HFFc6 (cell line): ENCODE results near the gene FGGY. TPM values are rescaled to one million over a fixed set of nuclear protein-coding genes. Genes with fewer than 3 reads are reported as not detected.

Experiments used
- DNase-seq: peaks from one replicate; pipeline ENCODE4 v3.0.0-alpha.2; 2018
- H3K27ac Mint-ChIP-seq: 2 replicates; pipeline ENCODE4 v1.8.0; 2020; ENCODE audit warnings: mild to moderate bottlenecking, mixed read lengths
- H3K27me3 Mint-ChIP-seq: 2 replicates; pipeline ENCODE4 v1.8.0; 2021; ENCODE audit warnings: mild to moderate bottlenecking, moderate library complexity, mixed read lengths; ENCODE audit not compliant: insufficient read depth
- H3K36me3 Mint-ChIP-seq: 2 replicates; pipeline ENCODE4 v1.8.0; 2021; ENCODE audit warnings: low read depth, mixed read lengths
- H3K4me1 Mint-ChIP-seq: 2 replicates; pipeline ENCODE4 v1.8.0; 2020; ENCODE audit warnings: low read depth, mixed read lengths
- H3K4me3 Mint-ChIP-seq: 2 replicates; pipeline ENCODE4 v1.8.0; 2020; ENCODE audit warnings: mild to moderate bottlenecking, moderate library complexity, mixed read lengths
- H3K9me3 Mint-ChIP-seq: 2 replicates; pipeline ENCODE4 v1.8.0; 2020; ENCODE audit warnings: mild to moderate bottlenecking, mixed read lengths
- total RNA-seq, 6 experiments: library from RNA; stranded (reverse); fragmentation: NEBNext Ultra II Directional; extraction: Animal tissue kit (Norgen Biotek cat#: 25700); gene quantifications; 2 replicates in 1 of 6; 3 replicates in 5 of 6; pipeline ENCODE4 v1.2.3, GENCODE V29; 2021
- TF ChIP-seq, protein P1 (sequence below): fragments of 200-600 bp; sonication (generic); IDR thresholded peaks from 2 replicates; pipeline ENCODE4 v1.5.0; 2021; ENCODE audit warnings: antibody characterized with exemption, mild to moderate bottlenecking

FGGY gene
- total RNA-seq, 6 experiments from 2014 or later = 16.4 to 20.1 (median 18.7) TPM

DNA sequence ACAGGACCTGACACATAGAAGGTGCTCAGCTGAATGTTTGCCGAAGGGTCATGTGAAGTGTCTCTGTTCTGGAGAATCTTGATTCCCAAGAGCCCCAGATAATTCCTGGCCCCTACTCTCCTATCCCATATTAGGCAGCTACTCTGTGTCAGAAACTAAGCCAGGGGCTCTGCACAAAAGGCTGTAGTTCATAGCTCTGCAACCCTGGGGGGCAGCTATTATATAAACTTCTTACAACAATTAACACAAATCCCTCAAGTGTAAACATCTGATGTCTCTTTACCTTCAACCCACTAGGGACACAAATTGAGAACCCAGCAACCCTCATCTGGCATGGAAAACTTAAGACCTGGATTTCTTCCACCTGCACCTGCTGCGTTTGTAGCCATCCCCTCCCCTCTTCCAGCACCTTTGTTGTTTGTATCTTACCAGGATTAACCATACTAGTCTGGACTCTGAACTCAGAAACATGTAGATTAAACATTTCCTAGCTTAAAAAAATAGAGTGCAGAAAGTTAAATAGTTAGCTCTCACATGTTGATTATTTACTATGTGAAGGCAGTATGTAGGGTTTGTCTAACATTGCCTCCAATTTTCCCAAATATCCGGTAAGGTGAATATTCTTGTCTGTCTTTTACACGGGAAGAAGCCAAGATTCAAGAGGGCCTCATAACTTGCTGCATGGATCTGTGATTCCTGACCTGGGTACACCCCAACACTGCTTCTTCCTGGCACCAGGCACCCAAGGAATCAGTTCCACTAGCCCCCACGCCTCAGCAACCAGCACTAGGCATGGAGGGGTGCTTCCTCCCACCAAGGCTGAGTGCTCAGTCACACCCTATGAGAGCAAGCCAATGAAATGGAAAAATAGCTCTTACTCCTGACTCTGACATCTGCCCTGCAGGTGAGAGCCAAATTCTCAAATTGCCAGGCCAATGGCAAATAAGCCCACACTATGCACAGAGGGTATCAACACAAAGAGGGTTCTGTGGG, 297.2 kb downstream of the FGGY start:
- Mint-ChIP-seq H3K4me3 (no peak overlapping the region), H3K36me3 (no peaks in the 10 kb centered on the region), H3K4me1 (peaks cover 44% of the 10 kb centered on the region), H3K27me3 (no peaks in the 10 kb centered on the region), H3K27ac (peak overlapping the region; percentile 83; the same call in 1 of the 2 replicates), H3K9me3 (no peaks in the 10 kb centered on the region)
- no peak for DNase-seq
- TF ChIP-seq, protein P1, sequence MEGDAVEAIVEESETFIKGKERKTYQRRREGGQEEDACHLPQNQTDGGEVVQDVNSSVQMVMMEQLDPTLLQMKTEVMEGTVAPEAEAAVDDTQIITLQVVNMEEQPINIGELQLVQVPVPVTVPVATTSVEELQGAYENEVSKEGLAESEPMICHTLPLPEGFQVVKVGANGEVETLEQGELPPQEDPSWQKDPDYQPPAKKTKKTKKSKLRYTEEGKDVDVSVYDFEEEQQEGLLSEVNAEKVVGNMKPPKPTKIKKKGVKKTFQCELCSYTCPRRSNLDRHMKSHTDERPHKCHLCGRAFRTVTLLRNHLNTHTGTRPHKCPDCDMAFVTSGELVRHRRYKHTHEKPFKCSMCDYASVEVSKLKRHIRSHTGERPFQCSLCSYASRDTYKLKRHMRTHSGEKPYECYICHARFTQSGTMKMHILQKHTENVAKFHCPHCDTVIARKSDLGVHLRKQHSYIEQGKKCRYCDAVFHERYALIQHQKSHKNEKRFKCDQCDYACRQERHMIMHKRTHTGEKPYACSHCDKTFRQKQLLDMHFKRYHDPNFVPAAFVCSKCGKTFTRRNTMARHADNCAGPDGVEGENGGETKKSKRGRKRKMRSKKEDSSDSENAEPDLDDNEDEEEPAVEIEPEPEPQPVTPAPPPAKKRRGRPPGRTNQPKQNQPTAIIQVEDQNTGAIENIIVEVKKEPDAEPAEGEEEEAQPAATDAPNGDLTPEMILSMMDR = no peak

DNA sequence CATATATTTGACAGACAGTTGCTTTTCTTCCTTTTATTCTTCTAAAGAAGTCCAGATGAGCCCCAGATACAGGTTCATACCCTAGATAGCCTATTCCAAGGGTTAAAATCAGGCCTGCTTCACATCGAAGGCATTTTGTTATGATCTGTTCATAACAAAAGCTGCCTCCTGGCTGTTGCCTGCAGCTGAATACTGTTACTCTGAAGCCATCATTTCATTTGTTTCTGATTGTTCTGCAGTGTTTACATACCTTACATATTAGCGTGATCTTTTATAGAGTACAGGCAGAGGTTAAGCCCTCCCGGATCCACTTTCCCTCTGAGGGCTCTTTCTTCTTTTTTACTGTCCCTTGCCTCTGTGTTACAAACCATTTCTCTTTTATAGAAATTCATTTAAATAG, 298.9 kb downstream of the FGGY start:
- TF ChIP-seq, protein P1 = peak; percentile 23; the same call in 1 of the 2 replicates
- DNase-seq = peak; percentile 77
- peak overlapping the region; percentile 83 for H3K27ac Mint-ChIP-seq

DNA sequence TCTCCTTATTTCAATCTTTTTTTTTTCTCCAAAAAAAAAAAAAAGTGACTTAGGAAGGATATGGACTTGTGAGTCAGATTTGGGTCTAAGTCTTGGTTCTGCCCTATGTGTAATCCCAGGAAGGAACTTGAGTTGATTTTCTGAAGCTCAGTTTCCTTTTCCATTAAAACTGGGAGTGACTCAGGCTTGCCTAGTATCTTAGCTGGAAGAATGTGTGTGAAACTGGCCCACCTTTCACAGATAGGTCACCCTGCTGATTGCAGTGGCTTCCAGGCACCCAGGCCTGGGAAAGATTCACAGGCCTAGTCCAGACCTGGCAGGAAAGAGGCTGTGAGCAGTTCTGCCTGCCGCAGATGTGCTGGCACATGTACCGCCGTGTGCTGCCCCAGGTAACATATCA, 299.5 kb downstream of the FGGY start:
- H3K9me3 Mint-ChIP-seq = no peaks in the 10 kb centered on the region
- H3K36me3 Mint-ChIP-seq = no peaks in the 10 kb centered on the region
- peaks cover 44% of the 10 kb centered on the region for H3K4me1 Mint-ChIP-seq
- peak; percentile 73 for DNase-seq
- H3K27me3 Mint-ChIP-seq = no peaks in the 10 kb centered on the region
- peak overlapping the region; percentile 12 for H3K4me3 Mint-ChIP-seq
- TF ChIP-seq, protein P1 = no peak
- H3K27ac Mint-ChIP-seq = peak overlapping the region; percentile 83

More for the DNA sequence above, 298.9 kb downstream of the FGGY start:
- Mint-ChIP-seq H3K4me3 (peak overlapping the region; percentile 12), H3K9me3 (no peaks in the 10 kb centered on the region), H3K4me1 (peaks cover 44% of the 10 kb centered on the region), H3K27me3 (no peaks in the 10 kb centered on the region), H3K36me3 (no peaks in the 10 kb centered on the region)

DNA sequence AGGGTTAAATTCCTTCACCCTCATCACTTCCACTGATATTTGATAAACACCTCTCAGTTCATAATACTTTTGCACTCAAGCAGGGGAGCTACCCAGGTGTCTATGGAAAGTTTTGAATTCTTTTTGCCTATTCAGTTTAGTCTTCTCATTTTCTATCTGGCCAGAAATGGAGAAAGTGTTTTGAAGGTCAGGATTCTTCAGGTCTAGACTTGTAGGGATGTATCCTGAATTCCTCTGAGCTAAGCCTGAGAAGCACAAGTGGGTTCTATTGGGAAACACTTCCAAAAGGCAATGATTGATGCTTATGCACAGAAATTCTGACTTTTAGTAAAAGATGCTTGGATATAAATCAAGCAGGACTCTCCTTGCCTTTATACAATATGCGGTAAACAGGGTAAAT, 300.1 kb downstream of the FGGY start:
- Mint-ChIP-seq H3K9me3 (no peaks in the 10 kb centered on the region), H3K27me3 (no peaks in the 10 kb centered on the region), H3K27ac (peak overlapping the region; percentile 83), H3K36me3 (no peaks in the 10 kb centered on the region), H3K4me3 (peak overlapping the region; percentile 12), H3K4me1 (peaks cover 44% of the 10 kb centered on the region)
- no peak for DNase-seq
- TF ChIP-seq, protein P1 = no peak

DNA sequence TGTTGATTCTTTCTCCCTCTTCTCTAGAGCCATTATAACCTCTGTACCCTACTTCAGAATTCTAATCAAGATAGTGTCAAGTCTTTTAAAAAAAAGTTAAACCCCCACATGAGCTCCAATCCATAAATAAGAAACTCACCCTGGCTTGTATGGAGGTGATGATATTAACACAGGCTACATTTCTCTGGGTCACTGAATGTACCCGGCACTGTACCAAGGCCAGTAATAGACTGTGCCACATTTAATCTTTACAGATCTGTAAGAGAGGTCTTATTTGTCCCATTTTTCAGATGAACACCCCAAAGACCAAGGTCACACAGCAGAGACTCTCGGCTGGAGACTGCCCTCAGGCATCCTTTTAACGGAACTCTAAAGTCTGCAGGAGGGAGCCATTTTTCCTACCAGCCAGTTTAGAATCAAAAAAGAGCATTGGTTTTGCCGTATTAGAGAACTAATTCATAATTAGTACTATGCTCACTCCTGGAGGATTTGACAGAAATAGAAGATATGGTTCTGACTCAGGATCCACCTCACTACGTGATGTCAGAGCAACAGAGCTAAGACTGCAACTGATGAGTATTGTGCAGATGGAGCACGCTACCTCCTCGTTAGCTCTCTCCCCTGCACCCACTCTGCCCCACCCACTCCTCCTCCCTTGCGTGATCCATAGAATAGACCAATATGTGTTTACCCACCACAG, 300.7 kb downstream of the FGGY start:
- no peak for DNase-seq
- H3K27ac Mint-ChIP-seq = peak overlapping the region; percentile 83
- H3K4me1 Mint-ChIP-seq = peaks cover 44% of the 10 kb centered on the region

More for the DNA sequence above, 300.7 kb downstream of the FGGY start:
- no peak overlapping the region for H3K4me3 Mint-ChIP-seq
- TF ChIP-seq, protein P1 = no peak
- no peaks in the 10 kb centered on the region for H3K27me3 Mint-ChIP-seq
- H3K36me3 Mint-ChIP-seq = no peaks in the 10 kb centered on the region
- no peaks in the 10 kb centered on the region for H3K9me3 Mint-ChIP-seq
